D721Med (cell line): Measurements from ENCODE around the gene LY86.

Experiments used
- DNase-seq: peaks from one replicate; pipeline ENCODE4 v3.0.0; 2011; ENCODE audit warnings: low spot score; ENCODE audit not compliant: insufficient read length
- FAIRE-seq: peaks from 2 replicates; lab custom pipeline; 2011; peaks lifted over from hg19 to GRCh38; lab: Jason Lieb, UNC
- TF ChIP-seq, protein P1 (sequence below): IDR thresholded peaks from 2 replicates; pipeline ENCODE4 v1.5.1; 2012; ENCODE audit warnings: mild to moderate bottlenecking, control low read depth; ENCODE audit not compliant: insufficient read depth; ENCODE audit errors: missing control alignments

The LY86 gene

DNA sequence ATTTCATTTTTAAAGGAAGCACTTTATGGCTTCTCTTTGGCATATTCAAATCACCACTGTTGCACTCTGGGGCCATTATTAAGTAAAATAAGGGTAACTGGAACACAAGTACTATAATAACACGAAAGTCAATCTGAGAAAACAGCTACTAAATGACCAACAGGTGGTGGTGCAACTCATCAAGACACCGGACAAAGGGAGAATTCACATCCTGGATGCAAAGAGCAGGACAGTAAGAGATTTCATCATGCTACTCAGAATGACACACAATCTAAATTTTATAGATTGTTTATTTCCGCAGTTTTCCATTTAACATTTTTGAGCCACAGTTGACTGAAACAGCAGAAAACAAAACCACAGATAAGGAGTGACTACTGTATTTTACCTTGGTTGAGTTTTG, 27.6 kb upstream of the LY86 start:
- FAIRE-seq, result no peak
- no peak for DNase-seq
- TF ChIP-seq, protein P1, sequence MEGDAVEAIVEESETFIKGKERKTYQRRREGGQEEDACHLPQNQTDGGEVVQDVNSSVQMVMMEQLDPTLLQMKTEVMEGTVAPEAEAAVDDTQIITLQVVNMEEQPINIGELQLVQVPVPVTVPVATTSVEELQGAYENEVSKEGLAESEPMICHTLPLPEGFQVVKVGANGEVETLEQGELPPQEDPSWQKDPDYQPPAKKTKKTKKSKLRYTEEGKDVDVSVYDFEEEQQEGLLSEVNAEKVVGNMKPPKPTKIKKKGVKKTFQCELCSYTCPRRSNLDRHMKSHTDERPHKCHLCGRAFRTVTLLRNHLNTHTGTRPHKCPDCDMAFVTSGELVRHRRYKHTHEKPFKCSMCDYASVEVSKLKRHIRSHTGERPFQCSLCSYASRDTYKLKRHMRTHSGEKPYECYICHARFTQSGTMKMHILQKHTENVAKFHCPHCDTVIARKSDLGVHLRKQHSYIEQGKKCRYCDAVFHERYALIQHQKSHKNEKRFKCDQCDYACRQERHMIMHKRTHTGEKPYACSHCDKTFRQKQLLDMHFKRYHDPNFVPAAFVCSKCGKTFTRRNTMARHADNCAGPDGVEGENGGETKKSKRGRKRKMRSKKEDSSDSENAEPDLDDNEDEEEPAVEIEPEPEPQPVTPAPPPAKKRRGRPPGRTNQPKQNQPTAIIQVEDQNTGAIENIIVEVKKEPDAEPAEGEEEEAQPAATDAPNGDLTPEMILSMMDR, result no peak

DNA sequence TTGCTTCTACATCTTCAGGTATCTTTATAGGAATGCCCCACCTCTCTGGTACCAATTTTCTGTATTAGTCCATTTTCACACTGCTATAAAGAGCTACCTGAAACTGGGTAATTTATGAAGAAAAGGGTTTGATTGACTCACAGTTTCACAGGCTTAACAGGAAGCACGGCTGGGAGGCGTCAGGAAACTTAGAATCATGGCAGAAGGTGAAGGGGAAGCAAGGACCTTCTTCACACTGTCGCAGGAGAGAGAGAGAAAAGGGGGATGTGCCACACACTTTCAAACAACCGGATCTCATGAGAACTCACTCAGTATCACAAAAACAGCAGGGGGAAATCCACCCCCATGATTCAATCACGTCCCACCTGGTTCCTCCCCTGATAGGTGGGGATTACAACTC, 24.4 kb upstream of the LY86 start:
- FAIRE-seq (no peak), DNase-seq (no peak)
- TF ChIP-seq, protein P1, result no peak

DNA sequence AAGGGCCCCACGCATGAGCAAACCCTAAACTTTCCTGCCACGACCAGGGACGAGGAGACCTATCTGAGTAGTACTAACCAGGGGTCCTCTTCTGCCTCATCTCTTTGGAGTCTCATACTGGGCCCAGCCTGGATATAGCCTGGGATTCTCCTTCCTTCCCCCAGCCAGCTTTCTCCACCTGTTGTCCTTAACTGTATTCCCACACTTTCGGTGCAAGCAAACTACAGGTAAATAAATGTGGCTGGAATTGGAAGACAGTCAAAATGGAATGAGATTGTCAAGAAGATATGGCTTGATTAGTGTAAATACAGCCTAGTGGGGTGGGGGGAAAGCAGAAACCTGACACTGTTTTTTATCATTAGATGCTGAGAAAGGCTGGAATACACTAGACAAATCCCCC, 23.5 kb upstream of the LY86 start:
- no peak for DNase-seq
- no peak for FAIRE-seq
- TF ChIP-seq, protein P1, result no peak

DNA sequence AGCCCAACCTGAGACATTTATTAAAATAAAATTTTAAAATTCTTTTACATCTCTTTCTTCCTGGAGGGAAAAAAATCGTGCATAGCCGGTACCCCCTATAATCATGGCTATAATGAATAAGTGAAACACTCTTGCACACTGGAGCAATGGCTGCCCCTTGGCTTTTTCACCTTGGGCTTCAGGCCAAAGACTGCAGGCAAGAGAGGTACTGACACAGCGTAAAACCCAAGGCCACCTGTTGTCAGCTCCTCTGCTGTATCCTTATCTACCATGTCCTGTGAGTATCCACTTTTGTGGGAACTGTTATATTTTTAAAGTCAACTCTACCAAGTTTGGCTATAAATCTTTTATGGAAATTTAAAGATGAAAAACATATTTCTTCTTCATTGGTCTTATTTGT, 23.0 kb upstream of the LY86 start:
- FAIRE-seq, result no peak
- no peak for DNase-seq
- TF ChIP-seq, protein P1, result no peak

DNA sequence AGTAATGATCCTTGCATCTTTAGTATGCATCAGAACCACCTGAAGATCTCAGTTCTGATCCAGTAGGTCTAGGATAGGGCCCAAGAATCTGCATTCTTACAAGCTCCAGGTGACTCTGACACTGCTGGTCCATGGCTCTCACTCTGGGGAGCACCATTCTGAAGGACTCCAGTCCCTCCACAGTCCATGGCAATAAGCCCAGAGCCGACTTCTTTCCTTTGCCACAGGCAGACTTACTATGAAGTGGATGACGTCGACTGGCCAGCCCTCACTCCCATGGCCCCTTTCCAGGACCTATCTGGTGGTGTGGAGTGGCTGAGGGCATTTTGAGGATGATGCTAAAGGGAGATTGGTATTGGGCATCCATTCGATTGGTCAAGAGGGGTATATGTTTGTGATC, 21.8 kb upstream of the LY86 start:
- no peak for DNase-seq
- no peak for FAIRE-seq
- TF ChIP-seq, protein P1, result no peak

DNA sequence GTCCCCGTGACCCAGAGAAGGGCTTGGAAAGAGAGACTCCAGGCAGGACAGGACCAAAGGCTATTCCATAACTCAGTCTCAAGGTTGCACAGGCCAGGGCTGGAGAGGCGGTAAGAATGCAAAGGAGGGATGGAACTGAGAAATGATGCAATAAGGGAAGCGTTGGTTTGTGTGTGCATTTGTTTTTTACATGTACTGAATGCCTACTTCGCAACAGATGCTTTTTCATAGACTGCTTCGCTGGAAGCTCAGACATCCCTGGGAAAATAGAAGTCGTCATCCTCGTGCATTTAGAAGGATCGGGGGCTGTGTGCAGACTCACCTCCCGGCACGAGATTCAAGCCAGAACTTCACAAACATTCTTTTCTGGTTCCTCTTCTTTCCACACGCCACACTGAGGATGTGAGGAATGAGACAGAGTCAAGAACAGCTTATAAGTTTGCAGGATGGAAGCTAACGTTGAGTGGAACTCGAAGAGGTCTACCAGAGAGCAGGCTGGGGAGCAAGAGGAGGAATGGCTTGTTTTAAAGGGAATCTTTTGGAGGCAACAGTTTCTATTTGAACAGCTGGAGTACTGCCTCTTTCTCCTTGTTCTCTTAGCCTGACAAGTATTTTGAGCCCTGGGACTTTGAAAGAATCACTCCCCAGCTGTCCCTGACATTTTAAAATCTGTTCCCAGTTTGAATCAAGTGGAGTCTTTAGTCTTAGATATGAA, 19.3 kb upstream of the LY86 start:
- TF ChIP-seq, protein P1, result no peak
- FAIRE-seq (no peak), DNase-seq (no peak)

DNA sequence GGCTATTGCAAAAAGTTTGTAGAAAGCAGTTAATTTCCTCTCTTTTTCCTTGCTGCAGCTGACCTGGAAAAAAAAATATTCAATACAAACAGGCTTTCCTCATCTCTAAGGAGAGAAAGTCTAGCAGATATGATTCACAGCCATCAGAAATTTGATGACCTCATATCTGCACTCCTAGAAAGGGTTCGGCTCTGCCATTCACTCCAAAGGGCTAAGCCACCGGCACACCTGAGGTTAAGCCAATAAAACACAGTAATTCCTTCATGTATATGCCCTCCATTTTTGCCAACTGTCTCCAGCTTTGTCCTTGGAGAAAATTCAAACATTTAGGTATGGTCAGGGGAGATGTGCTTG, 18.7 kb upstream of the LY86 start:
- TF ChIP-seq, protein P1, result no peak
- DNase-seq (no peak), FAIRE-seq (no peak)
